Pancreas (tissue), 10 donors: ENCODE results near the gene FARP1. TPM values are rescaled to one million over a fixed set of nuclear protein-coding genes. Genes with fewer than 3 reads are reported as not detected.

ENCODE experiments used
- ATAC-seq, 4 donors: fragments of 200-7000 bp; cut with Tn5 transposase; one replicate each; pipeline versions ENCODE4 v1.8.0 to v1.9.1; 2020; ENCODE audit warnings: mild to moderate bottlenecking in 4 of 4, moderate library complexity in 4 of 4
- DNase-seq, 6 donors: peaks; one replicate each; pipeline ENCODE4 v3.0.0-alpha.2; 2020
- FAIRE-seq: peaks from 2 replicates; lab custom pipeline; 2012; peaks lifted over from hg19 to GRCh38; lab: Jason Lieb, UNC
- H3K27ac ChIP-seq, 4 donors: fragments of 200-600 bp; sonication (generic); 1 replicate in 3 of 4; 2 replicates in 1 of 4; pipeline versions ENCODE4 v1.5.0 to v1.8.0; 2020
- H3K27me3 ChIP-seq, 4 donors: fragments of 200-600 bp; one replicate each; pipeline ENCODE4 v1.8.0; 2021
- H3K36me3 ChIP-seq, 3 donors: fragments of 200-600 bp; sonication (generic) in 1 of 3; one replicate each; pipeline versions ENCODE4 v1.5.0 to v1.8.0; 2020 to 2021
- H3K4me1 ChIP-seq, 3 donors: fragments of 200-600 bp; one replicate each; pipeline ENCODE4 v1.8.0; 2021
- H3K4me3 ChIP-seq, 4 donors: fragments of 200-600 bp; sonication (generic) in 2 of 4; one replicate each; pipeline versions ENCODE4 v1.5.0 to v1.8.0; 2020 to 2021
- H3K9me3 ChIP-seq, 4 donors: fragments of 200-600 bp; one replicate each; pipeline ENCODE4 v1.8.0; 2021
- WGBS, 2 donors: extraction: QIAGEN DNeasy Blood & Tissue Kit; methylation state at CpG; one replicate each; pipeline ENCODE4 v1.1.7; 2013; 5-methylcytosine and 5-hydroxymethylcytosine counted together
- intact Hi-C, 3 donors: fragments of 100-400 bp; cut with DNase I; formaldehyde crosslinking; loops; one replicate each; pipeline versions ENCODE4 v1.11.1 to v1.14.2; 2022
- polyA plus RNA-seq, 2 donors: library from polyadenylated mRNA; stranded (reverse); fragments of 200-250 nt; gene quantifications; one replicate each; pipeline ENCODE4 v1.2.3, GENCODE V29; 2013
- total RNA-seq, 6 donors: library from RNA; stranded (reverse); fragmentation: NEBNext Ultra II Directional in 4 of 6; extraction: Animal tissue kit (Norgen Biotek cat#: 25700) in 4 of 6; gene quantifications; one replicate each; pipeline versions ENCODE4 v1.2.1 to v1.2.4, GENCODE V29; 2021 to 2023
- TF ChIP-seq, protein P1 (sequence below), 4 donors: fragments of 200-600 bp; sonication (generic) in 3 of 4; IDR thresholded peaks; one replicate each; pipeline versions ENCODE4 v1.5.0 to v1.8.0; 2021; ENCODE audit warnings: antibody characterized with exemption in 4 of 4
- donor health status: healthy with polysubstance abuse.
- donor health status: DM: no; HTN: no; CAD: no; lungs with moderate emphysema.
- donor health status: DM: no; HTN: no; CAD: no.
- donor health status: control.
- donor health status: control.
- donor health status: Bipolar disorder and iron deficiency.
- donor health status: DM: yes; HTN: yes; CAD: no.
- donor health status: DM: no; HTN: no; CAD: no.
- donor health status: DM: no; HTN: no; CAD: no.
- donor health status: DM: yes; HTN: yes; CAD: no.

The FARP1 gene
- total and polyA plus RNA-seq, 8 donors: 30.8 to 95.1 (median 56.0) TPM

DNA sequence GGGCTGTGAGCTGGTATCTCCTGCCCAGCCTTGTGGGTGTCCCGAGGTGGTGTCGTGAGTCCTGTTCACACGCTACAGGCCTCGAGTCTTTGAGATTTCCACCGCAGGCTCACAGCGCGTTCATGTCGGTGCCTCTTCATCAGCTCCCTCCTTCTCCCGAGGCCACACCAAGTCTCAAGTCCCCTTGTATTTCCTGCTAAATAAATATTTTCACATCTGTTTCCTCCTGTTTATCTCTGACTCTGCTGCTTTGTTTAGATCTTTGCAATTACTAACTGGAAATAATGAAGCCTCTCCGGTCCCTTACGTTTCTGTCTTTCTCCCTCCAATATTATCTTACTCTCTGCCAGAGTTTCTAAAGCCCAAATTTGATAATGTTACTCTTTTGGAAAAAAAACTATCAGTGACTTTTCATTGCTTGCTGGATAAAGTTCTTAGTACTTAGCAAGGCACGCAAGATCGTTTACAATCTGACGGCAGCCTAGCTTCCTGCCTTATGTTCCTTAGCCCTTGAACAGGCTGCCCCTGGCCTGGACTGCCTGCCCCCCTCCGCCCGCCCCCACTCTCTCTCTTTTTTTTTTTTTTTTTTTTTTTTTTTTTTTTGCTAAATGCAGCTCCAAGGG is 164.7 kb downstream of the FARP1 start:
- H3K9me3 ChIP-seq: no peaks in the 10 kb centered on the region
- ATAC-seq (peak in 3 of 4 donors; percentile 31 to 57 (median 51)), DNase-seq (no peak), FAIRE-seq (no peak)
- intact Hi-C loops: no loop called here
- H3K27ac ChIP-seq: peak overlapping the region in 3 of 4 donors; percentile 10 to 63 (median 28)
- peaks cover 0 to 26% (median 25%) of the 10 kb centered on the region in 3 donors for H3K4me1 ChIP-seq
- no peaks in the 10 kb centered on the region for H3K27me3 ChIP-seq
- H3K36me3 ChIP-seq: no peaks in the 10 kb centered on the region
- WGBS, 2 donors: 33 to 41% methylated on average over 16 of the region's 16 CpGs
- TF ChIP-seq, protein P1, sequence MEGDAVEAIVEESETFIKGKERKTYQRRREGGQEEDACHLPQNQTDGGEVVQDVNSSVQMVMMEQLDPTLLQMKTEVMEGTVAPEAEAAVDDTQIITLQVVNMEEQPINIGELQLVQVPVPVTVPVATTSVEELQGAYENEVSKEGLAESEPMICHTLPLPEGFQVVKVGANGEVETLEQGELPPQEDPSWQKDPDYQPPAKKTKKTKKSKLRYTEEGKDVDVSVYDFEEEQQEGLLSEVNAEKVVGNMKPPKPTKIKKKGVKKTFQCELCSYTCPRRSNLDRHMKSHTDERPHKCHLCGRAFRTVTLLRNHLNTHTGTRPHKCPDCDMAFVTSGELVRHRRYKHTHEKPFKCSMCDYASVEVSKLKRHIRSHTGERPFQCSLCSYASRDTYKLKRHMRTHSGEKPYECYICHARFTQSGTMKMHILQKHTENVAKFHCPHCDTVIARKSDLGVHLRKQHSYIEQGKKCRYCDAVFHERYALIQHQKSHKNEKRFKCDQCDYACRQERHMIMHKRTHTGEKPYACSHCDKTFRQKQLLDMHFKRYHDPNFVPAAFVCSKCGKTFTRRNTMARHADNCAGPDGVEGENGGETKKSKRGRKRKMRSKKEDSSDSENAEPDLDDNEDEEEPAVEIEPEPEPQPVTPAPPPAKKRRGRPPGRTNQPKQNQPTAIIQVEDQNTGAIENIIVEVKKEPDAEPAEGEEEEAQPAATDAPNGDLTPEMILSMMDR (IDR thresholded peaks at IDR 0.05): no peak
- no peak overlapping the region for H3K4me3 ChIP-seq

GRCh38 chr13:98308086-98308911 is 165.4 kb downstream of the FARP1 start:
- intact Hi-C loops: no loop called here
- TF ChIP-seq, protein P1 (IDR thresholded peaks at IDR 0.05): no peak
- no peaks in the 10 kb centered on the region for H3K27me3 ChIP-seq

DNA sequence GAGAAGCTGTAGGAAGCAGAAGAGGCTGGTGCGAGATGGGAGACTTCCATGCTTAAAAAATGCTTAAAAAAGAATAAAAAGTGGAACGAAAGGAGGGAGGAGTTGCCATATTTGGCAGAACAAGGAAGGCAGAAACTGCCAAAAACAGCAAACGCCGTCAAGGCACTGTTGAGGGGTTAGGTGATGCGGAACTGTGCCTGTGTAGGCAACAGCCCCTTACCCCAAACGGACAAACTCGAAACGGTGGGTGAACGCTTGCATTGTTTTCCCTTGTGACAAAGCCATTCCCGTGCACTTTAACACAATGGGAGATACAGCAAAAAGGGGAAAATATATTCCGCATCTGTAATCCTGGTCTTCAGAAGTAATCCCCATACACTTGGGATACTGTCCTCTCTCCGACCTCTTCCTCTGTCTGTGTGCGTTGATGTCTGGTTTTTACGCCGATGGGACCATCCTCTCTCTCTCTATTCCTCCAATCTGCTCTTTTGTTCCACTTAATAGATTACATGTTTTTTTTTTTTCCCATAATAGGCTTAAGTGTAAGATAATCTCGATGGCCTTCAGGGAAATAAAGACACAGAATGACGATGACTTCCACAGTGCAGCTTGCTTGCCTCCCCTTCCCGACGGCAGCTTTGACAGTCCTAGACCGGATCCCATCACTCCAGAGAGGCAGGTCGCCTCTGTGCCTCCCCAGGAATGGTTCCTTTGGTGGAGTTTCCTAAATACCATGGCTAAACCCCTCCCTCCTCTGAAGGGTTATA is 166.9 kb downstream of the FARP1 start:
- FAIRE-seq: no peak
- peak overlapping the region in 1 of 4 donors; percentile 73 for H3K27ac ChIP-seq
- no peak overlapping the region for H3K4me3 ChIP-seq
- TF ChIP-seq, protein P1 (IDR thresholded peaks at IDR 0.05): no peak
- no peak for ATAC-seq
- H3K4me1 ChIP-seq: peaks cover 0 to 27% (median 24%) of the 10 kb centered on the region in 3 donors
- H3K36me3 ChIP-seq: no peaks in the 10 kb centered on the region
- no peaks in the 10 kb centered on the region for H3K27me3 ChIP-seq
- 83 to 84% methylated on average over 21 of the region's 21 CpGs for WGBS, 2 donors
- intact Hi-C loops: no loop called here
- no peaks in the 10 kb centered on the region for H3K9me3 ChIP-seq
- no peak for DNase-seq

More at GRCh38 chr13:98308086-98308911, 165.4 kb downstream of the FARP1 start:
- Histone ChIP-seq H3K4me1 (peaks cover 0 to 24% (median 23%) of the 10 kb centered on the region in 3 donors), H3K9me3 (no peaks in the 10 kb centered on the region), H3K4me3 (no peak overlapping the region), H3K27ac (peak overlapping the region in 3 of 4 donors; percentile 28 to 63 (median 42)), H3K36me3 (no peaks in the 10 kb centered on the region)
- 48 to 54% methylated on average over 20 of the region's 20 CpGs for WGBS, 2 donors
- ATAC-seq (peak in 1 of 4 donors; percentile 3), DNase-seq (no peak), FAIRE-seq (no peak)

DNA sequence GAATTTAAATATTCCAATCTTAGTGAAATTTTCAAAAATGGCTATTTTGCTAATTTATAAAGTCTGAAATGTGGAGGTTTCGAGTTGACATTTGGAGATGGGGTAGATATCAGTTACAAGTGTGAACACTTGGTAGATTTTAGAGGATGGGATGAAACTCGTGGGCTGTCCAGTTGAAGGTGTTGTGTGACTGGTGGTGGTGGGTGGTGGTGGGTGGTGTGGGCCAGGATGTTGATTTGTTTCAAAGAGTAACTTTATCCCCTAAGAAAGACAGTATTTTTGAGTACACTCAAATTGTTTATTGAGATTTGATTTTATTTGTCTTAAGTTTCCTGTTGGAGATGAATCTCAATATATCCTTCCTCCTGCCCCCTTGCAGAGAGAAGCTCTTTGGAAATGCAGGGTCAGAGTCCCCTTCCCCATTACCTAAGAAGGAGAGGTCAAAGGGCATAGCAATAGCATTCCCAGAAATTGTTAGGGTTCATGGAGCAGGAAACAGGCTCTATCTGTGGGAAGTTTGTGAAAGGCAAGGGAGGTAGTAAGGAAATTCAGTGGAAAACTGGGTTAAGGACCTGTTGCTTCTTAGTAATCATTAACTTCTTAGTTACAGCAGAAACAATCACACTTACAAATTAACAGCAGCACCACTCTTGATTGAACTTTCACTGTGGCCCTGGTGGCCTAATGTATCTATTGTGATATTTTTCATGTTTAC is 167.7 kb downstream of the FARP1 start:
- Histone ChIP-seq H3K9me3 (no peaks in the 10 kb centered on the region), H3K27me3 (no peaks in the 10 kb centered on the region), H3K27ac (peak overlapping the region in 3 of 4 donors; percentile 6 to 78 (median 73)), H3K36me3 (no peaks in the 10 kb centered on the region), H3K4me1 (peaks cover 0 to 32% (median 24%) of the 10 kb centered on the region in 3 donors), H3K4me3 (no peak overlapping the region)
- 86 to 87% methylated on average over 2 of the region's 2 CpGs for WGBS, 2 donors
- ATAC-seq (peak in 2 of 4 donors; percentile 20 to 24), DNase-seq (no peak), FAIRE-seq (no peak)
- intact Hi-C loops: no loop called here
- TF ChIP-seq, protein P1 (IDR thresholded peaks at IDR 0.05): no peak
